ENCODE measurements around the gene TNMD. TPM values are rescaled to one million over a fixed set of nuclear protein-coding genes. Genes with fewer than 3 reads are reported as not detected.

Gene TNMD
- total RNA-seq, 1 experiment from 2014 or later = not detected

- TF ChIP-seq CTCF (IDR thresholded peaks at IDR 0.05; ENCODE audit: insufficient read depth in 1 of 2, low read depth in 1 of 2, low read length in 1 of 2, severe bottlenecking in 1 of 2, unreplicated experiment in 1 of 2) = no peak
- Mint-ChIP-seq H3K27ac (ENCODE audit: unreplicated experiment) (no peak overlapping the region), H3K9me3 (ENCODE audit: unreplicated experiment) (no peaks in the 10 kb centered on the region), H3K4me3 (ENCODE audit: unreplicated experiment) (no peak overlapping the region), H3K27me3 (ENCODE audit: insufficient read depth, unreplicated experiment) (no peaks in the 10 kb centered on the region), H3K4me1 (ENCODE audit: low read depth, unreplicated experiment) (peaks cover 29% of the 10 kb centered on the region), H3K36me3 (ENCODE audit: insufficient read depth, unreplicated experiment) (peaks cover 6% of the 10 kb centered on the region)
- ChIA-PET CTCF (no interaction called here), POLR2A (no interaction called here)
- Histone ChIP-seq H3K9me3 (no peaks in the 10 kb centered on the region), H3K36me3 (ENCODE audit: control insufficient read depth, insufficient read depth, low read length) (no peaks in the 10 kb centered on the region), H3K4me3 (ENCODE audit: low read depth, low read length) (no peak overlapping the region), H3K4me1 (peaks cover 34% of the 10 kb centered on the region), H3K27me3 (replicated peaks; ENCODE audit: control insufficient read depth, insufficient read depth, low read length) (no peaks in the 10 kb centered on the region)
- DNase-seq = no peak
- no TSS peak for BruUV-seq (replicated peaks)
- intact Hi-C loops (cut with micrococcal nuclease; ENCODE audit: unreplicated experiment) = no loop called here
Observed at GRCh38 chrX:100643212-100643611, 58.5 kb downstream of the TNMD start.

- no peak for DNase-seq
- Mint-ChIP-seq H3K36me3 (ENCODE audit: insufficient read depth, unreplicated experiment) (peaks cover 6% of the 10 kb centered on the region), H3K4me3 (ENCODE audit: unreplicated experiment) (peak within 1 kb of the TSS; percentile 9), H3K4me1 (ENCODE audit: low read depth, unreplicated experiment) (peaks cover 29% of the 10 kb centered on the region), H3K27ac (ENCODE audit: unreplicated experiment) (peak within 1 kb of the TSS; percentile 73), H3K9me3 (ENCODE audit: unreplicated experiment) (no peaks in the 10 kb centered on the region), H3K27me3 (ENCODE audit: insufficient read depth, unreplicated experiment) (no peaks in the 10 kb centered on the region)
- H3K27me3 ChIP-seq (replicated peaks; ENCODE audit: control insufficient read depth, insufficient read depth, low read length) = no peaks in the 10 kb centered on the region
- H3K9me3 ChIP-seq = no peaks in the 10 kb centered on the region
- TF ChIP-seq CTCF (IDR thresholded peaks at IDR 0.05; ENCODE audit: insufficient read depth in 1 of 2, low read depth in 1 of 2, low read length in 1 of 2, severe bottlenecking in 1 of 2, unreplicated experiment in 1 of 2) = no peak
- ChIA-PET POLR2A (interaction anchor here (0.6 kb wide), 1 partner anchor 8 kb away, joined by 3 read pairs; the partner anchor contains the start of gene TSPAN6), CTCF (no interaction called here)
- no peaks in the 10 kb centered on the region for H3K36me3 ChIP-seq (ENCODE audit: control insufficient read depth, insufficient read depth, low read length)
- H3K4me1 ChIP-seq = peaks cover 44% of the 10 kb centered on the region
- no peak within 1 kb of the TSS for H3K4me3 ChIP-seq (ENCODE audit: low read depth, low read length)
- intact Hi-C loops (cut with micrococcal nuclease; ENCODE audit: unreplicated experiment) = no loop called here
- BruUV-seq (replicated peaks) = no TSS peak
Observed at GRCh38 chrX:100643956-100644860, 59.5 kb downstream of the TNMD start, which contains the start of gene SRPX2. SRPX2 (plus strand) TSS chrX:100644199; CDS start chrX:100646323, 2,124 bp downstream.

GRCh38 chrX:100645106-100645505 lies 60.4 kb downstream of the TNMD start:
- Mint-ChIP-seq H3K27me3 (ENCODE audit: insufficient read depth, unreplicated experiment) (no peaks in the 10 kb centered on the region), H3K9me3 (ENCODE audit: unreplicated experiment) (no peaks in the 10 kb centered on the region), H3K27ac (ENCODE audit: unreplicated experiment) (peak overlapping the region; percentile 73), H3K36me3 (ENCODE audit: insufficient read depth, unreplicated experiment) (peaks cover 6% of the 10 kb centered on the region), H3K4me3 (ENCODE audit: unreplicated experiment) (no peak overlapping the region), H3K4me1 (ENCODE audit: low read depth, unreplicated experiment) (peaks cover 21% of the 10 kb centered on the region)
- no peaks in the 10 kb centered on the region for H3K27me3 ChIP-seq (replicated peaks; ENCODE audit: control insufficient read depth, insufficient read depth, low read length)
- no TSS peak for BruUV-seq (replicated peaks)
- H3K4me3 ChIP-seq (ENCODE audit: low read depth, low read length) = no peak overlapping the region
- no peaks in the 10 kb centered on the region for H3K9me3 ChIP-seq
- DNase-seq = no peak
- CTCF ChIA-PET = no interaction called here
- intact Hi-C loops (cut with micrococcal nuclease; ENCODE audit: unreplicated experiment) = no loop called here
- POLR2A ChIA-PET = no interaction called here
- TF ChIP-seq CTCF (IDR thresholded peaks at IDR 0.05; ENCODE audit: insufficient read depth in 1 of 2, low read depth in 1 of 2, low read length in 1 of 2, severe bottlenecking in 1 of 2, unreplicated experiment in 1 of 2) = no peak
- peaks cover 49% of the 10 kb centered on the region for H3K4me1 ChIP-seq
- no peaks in the 10 kb centered on the region for H3K36me3 ChIP-seq (ENCODE audit: control insufficient read depth, insufficient read depth, low read length)
